ENCODE results near the gene REP15. TPM values are rescaled to one million over a fixed set of nuclear protein-coding genes. Genes with fewer than 3 reads are reported as not detected.

REP15 gene
- total RNA-seq, 6 experiments from 2014 or later: 2.1 to 2.9 (median 2.4) TPM

GRCh38 chr12:27709932-27710591 is 13.8 kb downstream of the REP15 start:
- H3K4me1 Mint-ChIP-seq (ENCODE audit: low read depth): peaks cover 32% of the 10 kb centered on the region
- H3K27ac Mint-ChIP-seq: peak overlapping the region; percentile 97
- peak; percentile 29 for DNase-seq
- peaks cover 25% of the 10 kb centered on the region for H3K36me3 Mint-ChIP-seq (ENCODE audit: low read depth)
- no peak for TF ChIP-seq CTCF (IDR thresholded peaks at IDR 0.05)
- H3K27me3 Mint-ChIP-seq (ENCODE audit: insufficient read depth): peaks cover 2% of the 10 kb centered on the region
- H3K4me3 Mint-ChIP-seq: peak overlapping the region; percentile 96
- no peaks in the 10 kb centered on the region for H3K9me3 Mint-ChIP-seq

DNA sequence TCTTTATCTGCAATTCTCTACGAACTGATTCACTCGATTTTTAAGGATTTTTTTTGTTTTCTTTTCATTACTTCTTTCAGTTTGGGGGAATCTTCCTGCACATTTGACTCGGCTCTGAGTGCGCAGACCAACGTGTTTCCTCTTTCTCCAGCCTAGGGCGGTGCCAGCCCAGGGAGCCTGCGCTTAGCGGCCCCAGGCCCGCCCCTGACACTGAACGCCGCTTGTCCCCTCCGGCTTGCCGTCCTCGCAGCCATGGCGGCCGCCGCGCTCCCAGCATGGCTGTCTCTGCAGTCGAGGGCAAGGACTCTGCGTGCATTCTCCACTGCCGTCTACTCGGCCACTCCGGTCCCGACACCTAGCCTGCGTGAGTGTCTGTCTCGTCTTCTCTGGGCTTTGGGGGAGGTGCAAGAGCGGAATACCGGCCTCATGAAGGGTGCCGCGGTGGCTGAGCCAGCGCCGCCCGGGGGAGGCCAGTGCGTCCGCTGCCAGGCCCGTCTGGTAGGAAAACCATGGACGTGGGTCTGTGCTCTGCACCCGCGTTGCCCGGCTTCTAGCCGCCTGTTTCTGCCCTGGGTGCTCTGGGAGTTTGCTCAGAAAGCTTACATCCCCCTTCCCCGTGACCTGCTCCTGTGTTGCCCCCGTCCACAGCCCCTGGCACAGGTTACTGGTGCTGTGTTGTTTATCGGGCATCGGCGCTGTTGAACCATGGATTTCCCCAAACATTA is 14.5 kb downstream of the REP15 start, which contains the start of gene MRPS35:
TSS of gene MRPS35 (plus strand) at position 241 of the 725 bp plus-strand sequence. CDS start at position 253, 12 bp downstream.
- TF ChIP-seq CTCF (IDR thresholded peaks at IDR 0.05): no peak
- Mint-ChIP-seq H3K9me3 (no peaks in the 10 kb centered on the region), H3K27ac (peak within 1 kb of the TSS; percentile 97), H3K27me3 (ENCODE audit: insufficient read depth) (peaks cover 2% of the 10 kb centered on the region), H3K4me1 (ENCODE audit: low read depth) (peaks cover 32% of the 10 kb centered on the region), H3K4me3 (peak within 1 kb of the TSS; percentile 96), H3K36me3 (ENCODE audit: low read depth) (peaks cover 26% of the 10 kb centered on the region)
- DNase-seq: peak; percentile 91

DNA sequence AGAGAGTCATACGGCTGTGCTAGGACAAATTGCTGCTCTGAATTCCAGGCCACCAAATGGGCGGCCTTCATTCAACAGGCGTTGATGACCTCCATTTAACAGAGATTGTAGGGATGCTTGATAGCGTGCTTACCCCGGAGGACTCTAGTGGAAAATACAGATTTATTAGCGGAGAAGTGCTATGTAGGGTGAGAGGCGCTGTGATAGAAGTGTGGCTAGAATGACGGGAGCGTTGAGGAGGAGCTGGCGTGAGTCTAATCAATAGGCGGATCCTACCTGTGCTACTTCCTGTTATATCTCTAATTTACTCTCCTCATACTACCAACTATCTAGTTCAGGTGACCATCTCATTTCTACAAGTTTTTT is 15.1 kb downstream of the REP15 start:
- Mint-ChIP-seq H3K4me3 (peak overlapping the region; percentile 96), H3K4me1 (ENCODE audit: low read depth) (peaks cover 32% of the 10 kb centered on the region), H3K9me3 (no peaks in the 10 kb centered on the region), H3K36me3 (ENCODE audit: low read depth) (peaks cover 29% of the 10 kb centered on the region), H3K27me3 (ENCODE audit: insufficient read depth) (peaks cover 2% of the 10 kb centered on the region), H3K27ac (peak overlapping the region; percentile 97)
- TF ChIP-seq CTCF (IDR thresholded peaks at IDR 0.05): no peak
- DNase-seq: no peak

GRCh38 chr12:27711967-27712366 is 15.7 kb downstream of the REP15 start:
- H3K36me3 Mint-ChIP-seq (ENCODE audit: low read depth): peaks cover 29% of the 10 kb centered on the region
- no peaks in the 10 kb centered on the region for H3K9me3 Mint-ChIP-seq
- peaks cover 2% of the 10 kb centered on the region for H3K27me3 Mint-ChIP-seq (ENCODE audit: insufficient read depth)
- H3K4me3 Mint-ChIP-seq: peak overlapping the region; percentile 96
- TF ChIP-seq CTCF (IDR thresholded peaks at IDR 0.05): no peak
- H3K27ac Mint-ChIP-seq: peak overlapping the region; percentile 97
- peaks cover 32% of the 10 kb centered on the region for H3K4me1 Mint-ChIP-seq (ENCODE audit: low read depth)
- DNase-seq: no peak

GRCh38 chr12:27723212-27723611 is 27.0 kb downstream of the REP15 start:
- Mint-ChIP-seq H3K36me3 (ENCODE audit: low read depth) (peaks cover 13% of the 10 kb centered on the region), H3K4me3 (no peak overlapping the region), H3K27me3 (ENCODE audit: insufficient read depth) (no peaks in the 10 kb centered on the region), H3K27ac (no peak overlapping the region), H3K4me1 (ENCODE audit: low read depth) (no peaks in the 10 kb centered on the region), H3K9me3 (no peaks in the 10 kb centered on the region)
- DNase-seq: no peak
- TF ChIP-seq CTCF (IDR thresholded peaks at IDR 0.05): no peak

All from HFFc6 (cell line).